Measurements from ENCODE around the gene BRICD5.
"Not testable (repeated sequence)": the region's sequence is repeated elsewhere in the genome, so short reads cannot be mapped to it uniquely, and the experiment has no call there.

The BRICD5 gene

GRCh38 chr16:2214719-2214968 is 4.0 kb upstream of the BRICD5 start, which contains the start of gene PGP:
Gene PGP (minus strand): TSS chr16:2214840. CDS start chr16:2214777, 63 bp downstream.
- no peak for DNase-seq

- no peak for DNase-seq
Measured at GRCh38 chr16:2213817-2214718, 3.4 kb upstream of the BRICD5 start.

DNA sequence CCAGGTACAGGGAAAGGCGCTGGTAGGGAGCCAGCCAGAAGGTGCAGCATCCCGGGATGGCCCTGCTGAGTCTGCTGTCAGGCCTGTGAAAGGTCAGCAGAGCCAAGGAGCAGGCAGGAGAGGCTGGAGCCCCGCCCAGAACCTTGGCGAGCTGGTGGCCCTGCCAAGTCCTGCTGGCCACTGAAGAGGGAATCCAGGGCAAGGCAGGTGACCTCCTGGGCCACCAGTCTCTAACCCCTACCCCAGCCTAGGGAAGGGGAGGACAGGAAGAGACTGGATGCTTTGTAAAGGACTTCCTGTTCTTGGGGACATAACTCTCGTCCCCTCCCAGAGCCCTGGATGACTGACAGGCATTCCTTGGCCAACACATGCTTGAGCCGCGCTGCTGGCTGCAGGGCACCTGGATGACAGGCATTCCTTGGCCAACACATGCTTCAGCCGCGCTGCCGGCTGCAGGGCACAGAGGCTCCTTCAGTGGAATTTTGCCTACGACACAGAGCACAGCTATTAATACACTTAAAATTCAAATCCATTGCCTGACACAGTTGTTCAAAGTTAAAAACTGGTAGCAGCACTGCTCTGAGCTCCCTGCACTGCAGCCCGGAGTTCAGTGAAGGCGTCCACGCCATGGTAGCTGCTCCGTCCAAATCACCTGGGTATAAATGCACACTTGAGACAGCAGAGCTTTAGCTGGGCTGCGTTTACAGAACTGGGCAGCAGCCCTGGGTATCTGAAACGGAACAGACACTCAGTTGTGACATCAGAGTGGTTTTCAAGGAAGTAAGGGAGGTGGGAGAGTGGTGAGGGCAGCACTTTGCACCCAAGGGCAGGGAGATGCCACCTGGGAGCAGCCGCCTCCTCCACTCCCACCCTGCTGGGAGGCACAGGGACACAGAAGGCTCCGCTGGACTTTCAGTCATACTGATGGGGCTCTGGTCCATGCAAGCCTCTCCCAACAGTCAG is 2.0 kb upstream of the BRICD5 start:
- no peak for DNase-seq

GRCh38 chr16:2211923-2212347 is 1.3 kb upstream of the BRICD5 start:
- no peak for DNase-seq

GRCh38 chr16:2210009-2210332 is 692 bp downstream of the BRICD5 start:
- no peak for DNase-seq

DNA sequence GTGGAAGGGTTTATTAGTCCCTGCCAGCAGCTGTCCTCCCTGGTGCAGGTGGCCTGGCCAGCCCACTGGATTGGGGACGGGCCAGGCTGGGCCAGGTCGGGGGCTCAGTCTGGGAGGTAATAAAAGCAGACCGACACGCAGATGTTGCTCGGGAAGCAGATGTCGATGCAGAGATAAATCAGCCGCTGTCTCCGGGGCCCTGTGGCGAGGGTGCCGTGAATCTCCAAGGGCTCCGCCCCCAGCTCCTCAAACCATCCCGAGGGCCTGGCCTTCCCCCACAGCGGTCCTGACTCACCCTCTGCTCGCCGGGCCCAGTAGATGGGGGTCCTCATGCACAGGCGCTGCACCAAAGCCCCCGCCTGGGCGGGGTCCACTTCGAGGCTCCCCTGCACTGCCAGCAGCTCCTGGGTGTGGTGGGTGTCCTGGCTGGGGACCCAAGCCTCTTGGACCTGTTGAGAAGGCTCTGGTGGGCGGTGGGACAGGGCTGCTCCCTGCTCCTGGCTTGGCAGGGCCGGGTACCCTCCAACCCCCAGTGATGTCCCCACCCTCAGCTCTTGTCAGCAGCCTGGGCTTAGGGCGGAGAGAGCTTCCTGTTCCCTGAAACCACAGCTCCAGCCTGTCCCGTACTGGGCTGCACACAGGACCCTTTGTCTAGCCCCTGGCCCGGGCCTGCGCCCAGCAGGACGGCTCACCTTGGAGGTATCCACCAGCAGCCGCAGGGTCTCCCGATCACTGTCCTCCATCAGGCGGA is 1.2 kb downstream of the BRICD5 start:
- no peak for DNase-seq

DNA sequence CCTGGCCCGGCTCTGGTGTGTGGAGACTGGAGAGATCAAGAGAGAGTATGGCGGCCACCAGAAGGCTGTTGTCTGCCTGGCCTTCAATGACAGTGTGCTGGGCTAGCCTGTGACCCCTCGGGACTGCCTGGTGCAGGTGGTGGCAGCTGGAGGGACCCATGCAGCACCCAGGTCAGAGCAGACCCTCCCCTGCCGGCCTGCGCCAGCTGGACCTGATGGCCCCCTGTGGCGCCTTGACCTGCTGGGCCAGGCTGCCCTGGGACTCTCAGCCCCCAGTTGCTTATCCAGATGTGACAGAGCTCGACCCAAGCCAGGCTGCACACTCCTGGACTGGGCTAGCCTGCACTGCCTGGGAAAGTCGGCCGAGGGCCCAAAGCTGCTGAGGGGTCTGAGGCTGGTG is 1.9 kb downstream of the BRICD5 start:
- DNase-seq, result no peak

DNA sequence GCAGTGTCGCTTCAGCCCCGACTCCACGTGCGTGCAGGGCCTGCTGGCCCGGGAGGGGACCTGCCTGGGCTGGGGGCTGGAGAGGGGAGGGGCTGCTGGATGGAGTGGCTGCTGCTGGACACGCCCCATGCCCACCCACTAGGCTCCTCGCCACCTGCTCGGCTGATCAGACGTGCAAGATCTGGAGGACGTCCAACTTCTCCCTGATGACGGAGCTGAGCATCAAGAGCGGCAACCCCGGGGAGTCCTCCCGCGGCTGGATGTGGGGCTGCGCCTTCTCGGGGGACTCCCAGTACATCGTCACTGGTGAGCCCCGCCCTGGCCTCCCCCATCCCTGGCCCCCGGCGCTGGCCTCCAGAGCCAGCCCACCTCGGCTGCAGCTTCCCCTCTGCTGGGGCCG is 2.4 kb downstream of the BRICD5 start:
- DNase-seq, result no peak

GRCh38 chr16:2207872-2208271 is 2.8 kb downstream of the BRICD5 start:
- no peak for DNase-seq

- no peak for DNase-seq
Measured at GRCh38 chr16:2206780-2207433, 3.8 kb downstream of the BRICD5 start.

DNA sequence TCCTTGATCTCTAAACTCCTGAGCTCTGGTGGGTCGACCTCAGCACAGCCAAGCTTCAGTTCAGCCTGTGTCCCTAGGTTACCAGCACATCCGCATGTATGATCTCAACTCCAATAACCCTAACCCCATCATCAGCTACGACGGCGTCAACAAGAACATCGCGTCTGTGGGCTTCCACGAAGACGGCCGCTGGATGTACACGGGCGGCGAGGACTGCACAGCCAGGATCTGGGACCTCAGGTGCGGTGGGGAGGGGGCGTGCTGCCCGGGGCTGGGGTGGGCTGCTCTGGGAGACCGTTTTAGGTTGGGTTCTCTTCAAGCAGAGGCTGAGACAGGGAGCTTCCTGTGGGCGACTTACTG is 4.3 kb downstream of the BRICD5 start:
- DNase-seq, result no peak

GRCh38 chr16:2205967-2206313 is 4.7 kb downstream of the BRICD5 start:
- no peak for DNase-seq

DNA sequence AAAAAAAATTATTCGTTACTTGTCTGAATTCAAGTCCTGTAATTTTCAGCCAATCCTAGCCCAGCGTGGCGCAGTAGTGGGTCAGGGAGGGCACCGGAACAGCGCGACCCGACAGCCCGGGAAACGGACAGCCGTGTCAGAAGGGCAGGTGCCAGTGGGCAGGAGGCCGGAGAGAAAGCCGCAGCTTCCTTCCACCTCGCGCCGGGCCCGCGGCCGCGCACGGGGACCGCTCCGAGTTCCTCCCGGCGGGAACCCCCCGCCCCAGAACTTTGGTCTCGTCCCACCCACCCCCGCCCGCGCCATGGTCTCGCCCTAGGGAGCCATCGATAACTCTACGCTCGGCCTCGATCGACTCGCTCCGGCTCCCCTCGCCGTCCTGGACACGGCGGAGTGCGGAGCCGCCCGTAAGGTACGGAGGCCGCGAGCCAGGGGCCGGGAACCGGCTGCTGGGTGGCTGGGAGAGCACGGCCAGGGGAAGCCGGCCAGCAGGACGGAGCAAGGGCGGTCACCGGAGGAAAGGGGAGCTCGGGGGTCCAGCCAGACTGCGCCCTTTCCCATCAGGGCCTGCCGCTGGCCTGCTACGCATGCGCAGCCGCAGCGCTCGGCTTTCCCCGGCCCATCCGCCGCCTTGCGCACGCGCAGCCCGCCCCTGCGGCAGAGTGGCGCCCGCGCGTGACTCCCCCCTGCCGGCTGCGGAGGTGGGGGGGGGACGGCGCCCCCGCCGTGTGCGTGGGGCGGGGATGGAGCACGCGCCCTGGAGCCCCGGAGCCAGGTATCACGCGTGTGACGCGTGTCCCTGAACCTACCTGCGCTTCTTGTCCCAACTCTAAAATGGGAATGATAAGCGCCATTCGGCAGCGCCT is 5.3 kb downstream of the BRICD5 start, which contains the start of gene MLST8:
Gene MLST8, plus strand, starts transcription at position 351 of the 863 bp plus-strand sequence. CDS start 632 bp downstream, outside the sequence.
- peak; percentile 87 to 98 for DNase-seq

DNA sequence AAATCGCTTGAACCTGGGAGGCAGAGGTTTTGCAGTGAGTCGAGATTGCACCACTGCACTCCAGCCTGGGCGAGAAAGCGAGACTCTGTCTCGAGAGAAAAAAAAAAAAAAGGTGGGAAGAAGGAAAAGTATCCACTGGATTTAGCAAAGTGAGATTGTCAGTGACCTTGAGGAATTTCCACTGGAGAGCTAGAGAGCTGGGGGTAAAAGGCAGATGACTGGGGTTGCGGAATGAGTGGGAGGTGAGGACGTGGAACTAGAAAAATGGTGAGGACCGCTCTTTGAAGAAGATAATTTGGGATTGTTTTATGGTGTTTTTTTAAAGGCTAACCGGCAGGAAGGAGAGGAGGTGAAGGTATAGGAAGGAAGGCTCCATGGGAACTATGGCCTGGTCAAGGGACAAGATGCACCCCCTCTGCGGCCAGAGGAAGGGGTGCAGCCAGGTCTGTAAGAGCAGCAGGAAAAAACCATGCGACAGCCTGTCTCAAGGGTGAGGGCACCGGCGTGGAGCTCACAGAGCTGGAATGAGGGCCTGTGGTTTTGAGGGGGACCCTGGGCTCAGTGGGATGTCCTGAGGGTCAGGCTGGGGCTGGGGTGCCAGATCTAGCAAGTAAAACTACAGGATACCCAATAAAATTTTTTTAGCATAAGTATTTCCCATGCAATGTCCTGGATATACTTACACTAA is 6.1 kb downstream of the BRICD5 start:
- no peak for DNase-seq

DNA sequence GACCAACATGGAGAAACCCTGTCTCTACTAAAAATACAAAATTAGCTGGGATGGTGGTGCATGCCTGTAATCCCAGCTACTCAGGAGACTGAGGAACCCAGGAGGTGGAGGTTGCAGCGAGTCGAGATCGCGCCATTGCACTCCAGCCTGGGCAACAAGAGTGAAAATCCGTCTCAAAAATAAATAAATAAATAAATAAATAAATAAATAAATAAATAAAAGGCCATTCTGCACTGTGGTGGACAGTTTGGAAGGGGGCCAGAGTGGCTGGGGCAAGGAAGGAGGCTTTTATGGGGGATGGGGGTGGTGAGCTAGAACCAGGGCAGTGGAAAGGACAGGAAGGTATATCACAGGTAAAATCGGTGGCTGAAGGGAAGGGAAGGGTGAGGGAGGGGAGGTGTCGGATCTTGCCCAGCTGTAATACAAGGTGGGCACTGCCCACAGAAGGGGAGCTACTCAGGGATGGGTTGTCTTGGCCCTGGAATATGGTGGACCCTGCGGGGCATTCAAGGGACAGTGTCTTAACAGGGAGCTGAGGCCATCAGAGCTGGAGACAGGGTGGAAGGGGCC is 7.5 kb downstream of the BRICD5 start:
- not testable (repeated sequence) for DNase-seq

DNA sequence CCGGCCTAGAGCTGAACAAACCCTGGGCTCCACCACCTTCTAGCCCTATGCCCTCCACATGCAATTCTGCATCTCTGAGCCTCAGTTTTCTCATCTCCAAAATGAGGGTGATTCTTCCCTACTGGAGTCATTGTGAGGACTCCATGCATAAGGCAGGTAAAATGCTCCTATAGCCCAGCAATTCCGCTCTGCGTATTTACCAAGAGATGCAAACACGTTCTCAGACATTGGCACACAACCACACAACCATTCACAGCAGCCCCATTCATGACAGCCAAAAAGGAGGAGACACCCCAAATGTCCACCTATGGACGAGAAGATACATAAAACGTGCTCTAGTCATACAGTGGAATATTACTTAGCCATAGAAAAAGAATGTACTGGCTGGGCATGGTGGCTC is 10.3 kb downstream of the BRICD5 start:
- DNase-seq, result no peak

GRCh38 chr16:2199621-2200139 is 11.0 kb downstream of the BRICD5 start:
- no peak for DNase-seq

DNA sequence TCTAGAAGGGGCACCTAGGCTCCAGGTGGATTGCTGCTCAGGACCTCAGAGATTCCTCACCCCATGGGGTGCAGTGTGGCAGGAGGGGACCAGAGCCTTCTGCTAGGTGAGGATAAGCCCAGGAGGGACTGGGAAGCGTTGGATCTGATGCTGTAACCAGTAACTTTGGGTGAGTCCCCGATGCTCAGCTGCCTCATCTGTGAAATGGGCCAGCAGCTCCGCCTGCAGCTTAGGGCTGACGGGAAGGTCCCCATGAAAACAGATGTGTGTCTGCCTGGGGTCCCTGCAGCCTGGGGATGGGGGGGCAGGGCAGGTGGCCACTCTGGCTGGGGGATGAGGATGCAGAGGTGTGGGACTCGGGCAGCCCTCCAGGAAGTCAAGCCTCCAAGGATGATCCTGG is 11.6 kb downstream of the BRICD5 start:
- no peak for DNase-seq

DNA sequence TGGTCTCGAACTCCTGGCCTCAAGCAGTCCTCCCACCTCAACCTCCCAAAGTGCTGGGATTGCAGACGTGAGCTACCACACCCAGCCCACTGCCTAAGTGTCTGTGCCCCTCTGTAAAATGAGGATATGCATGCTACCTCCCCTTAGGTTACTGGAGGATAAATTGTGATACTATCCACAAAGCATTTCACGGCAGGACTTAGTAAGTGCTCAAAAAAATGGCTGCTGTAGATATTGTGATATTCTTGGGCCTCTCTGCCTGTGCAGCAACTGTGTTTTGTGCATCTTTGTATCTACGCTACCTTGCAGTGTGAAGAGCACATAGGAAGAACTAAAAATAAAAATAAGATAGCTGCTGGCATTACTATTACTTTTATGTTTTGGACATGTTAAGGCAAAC is 12.4 kb downstream of the BRICD5 start:
- DNase-seq, result no peak

GRCh38 chr16:2197765-2198164 is 12.9 kb downstream of the BRICD5 start:
- no peak for DNase-seq
